ENCODE results near the gene PAPOLB. TPM values are rescaled to one million over a fixed set of nuclear protein-coding genes. Genes with fewer than 3 reads are reported as not detected.

PAPOLB gene
- total RNA-seq, 4 donors from 2014 or later = 0.12 to 1.4 (median 0.31) TPM

DNA sequence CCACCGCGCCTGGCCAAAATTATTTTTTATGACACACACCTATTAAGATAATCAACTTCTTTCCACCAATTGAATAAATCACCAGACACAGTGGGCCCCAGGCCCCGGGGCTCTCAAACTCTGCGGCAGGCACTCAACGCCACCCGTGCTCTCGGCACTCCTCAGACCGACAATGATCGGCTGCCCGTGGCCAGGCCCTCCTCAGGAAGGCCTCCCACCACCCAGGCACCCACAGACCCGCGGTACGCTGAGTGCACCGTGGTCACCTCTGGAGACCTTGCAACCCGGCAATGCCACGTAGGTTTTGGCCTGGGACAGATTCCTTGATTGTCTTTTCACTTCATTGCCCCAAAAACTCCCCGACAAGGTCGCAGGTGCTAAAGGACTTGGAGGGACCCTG is 14.8 kb upstream of the PAPOLB start:
- no peak for DNase-seq (ENCODE audit: low spot score)
- no peak for ATAC-seq (ENCODE audit: low FRiP score)
- TF ChIP-seq CTCF (IDR thresholded peaks at IDR 0.05) = no peak

DNA sequence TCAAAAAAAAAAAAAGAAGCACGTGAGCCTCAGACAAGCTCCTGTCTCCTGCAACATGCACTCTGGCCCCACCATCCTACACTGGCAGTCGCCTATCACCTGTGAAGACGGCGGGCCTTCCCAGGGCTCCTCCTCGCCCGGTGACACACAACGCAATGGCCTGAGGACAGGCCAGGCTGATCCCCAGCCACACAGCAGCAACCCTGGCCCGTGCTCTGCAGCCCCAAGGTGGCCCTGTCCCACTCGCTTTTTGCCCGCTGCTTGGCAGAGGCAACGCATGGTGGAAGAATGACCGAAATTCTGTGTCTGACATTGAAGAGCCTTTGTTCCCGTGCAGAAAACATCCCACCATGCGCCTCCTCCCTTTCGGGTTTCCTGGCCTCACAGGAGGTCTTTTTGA is 13.6 kb upstream of the PAPOLB start:
- ATAC-seq (ENCODE audit: low FRiP score) (no peak), DNase-seq (ENCODE audit: low spot score) (no peak)
- TF ChIP-seq CTCF (IDR thresholded peaks at IDR 0.05) = no peak

DNA sequence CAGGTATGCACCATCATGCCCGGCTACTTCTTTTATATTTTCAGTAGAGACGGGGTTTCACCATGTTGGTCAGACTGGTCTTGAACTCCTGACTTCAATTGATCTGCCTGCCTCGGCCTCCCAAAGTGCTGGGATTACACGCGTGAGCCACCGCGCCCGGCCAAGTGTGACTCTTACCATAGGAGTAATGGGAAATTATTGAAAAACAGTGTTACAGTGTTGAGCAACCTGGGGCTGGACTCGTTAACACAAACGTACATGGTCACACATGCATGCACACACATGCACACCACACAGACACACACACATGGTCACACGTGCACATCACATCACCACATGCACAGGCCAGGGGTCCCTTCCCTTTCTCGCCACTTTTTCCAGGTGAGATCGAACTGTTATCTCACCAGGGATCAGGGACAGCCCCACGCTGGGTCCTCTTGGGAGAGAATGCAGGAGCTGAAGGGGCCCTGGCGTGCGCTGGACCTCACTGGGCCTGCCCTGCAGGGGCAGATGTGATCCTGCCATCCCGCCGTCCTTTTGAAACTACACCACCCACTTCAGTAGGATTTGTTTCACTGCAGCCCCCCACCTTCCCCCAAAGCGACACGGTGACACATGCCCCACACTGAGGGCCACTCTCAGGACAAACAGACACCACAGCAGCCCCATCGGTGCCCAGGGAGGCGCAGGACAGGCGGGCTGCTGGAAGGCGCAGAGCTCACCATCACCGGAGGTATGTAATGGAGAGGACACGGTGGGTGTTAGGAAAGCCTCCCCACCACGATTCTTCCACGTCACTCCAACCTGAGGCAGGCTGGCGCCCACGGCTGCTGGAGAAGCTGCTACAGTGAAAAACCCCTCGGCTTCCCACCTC is 11.5 kb upstream of the PAPOLB start:
- ATAC-seq (ENCODE audit: low FRiP score) (no peak), DNase-seq (ENCODE audit: low spot score) (no peak)
- TF ChIP-seq CTCF (IDR thresholded peaks at IDR 0.05) = no peak

GRCh38 chr7:4871930-4872675 is 10.3 kb upstream of the PAPOLB start:
- ATAC-seq (ENCODE audit: low FRiP score) (no peak), DNase-seq (ENCODE audit: low spot score) (no peak)
- TF ChIP-seq CTCF (IDR thresholded peaks at IDR 0.05) = no peak

GRCh38 chr7:4871056-4871680 is 9.3 kb upstream of the PAPOLB start:
- DNase-seq (ENCODE audit: low spot score) (no peak), ATAC-seq (ENCODE audit: low FRiP score) (no peak)
- no peak for TF ChIP-seq CTCF (IDR thresholded peaks at IDR 0.05)

DNA sequence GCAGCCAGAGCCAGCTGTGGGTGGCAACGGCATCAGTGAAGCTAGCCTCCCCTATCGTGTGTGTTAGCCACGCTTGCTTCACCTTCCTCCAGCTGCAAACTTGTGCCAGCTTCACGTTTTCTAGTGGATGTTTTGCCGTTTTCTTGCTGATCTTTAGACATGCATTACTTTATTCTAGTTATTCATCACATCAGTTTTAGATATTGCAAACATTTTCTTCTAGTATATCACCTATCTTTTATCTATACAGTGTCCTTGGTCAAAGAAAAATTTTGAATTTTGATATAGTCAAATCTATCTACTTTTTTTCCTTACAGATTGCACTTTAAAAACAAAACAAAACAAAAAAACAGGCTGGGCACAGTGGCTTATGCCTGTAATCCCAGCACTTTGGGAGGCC is 6.7 kb upstream of the PAPOLB start:
- no peak for TF ChIP-seq CTCF (IDR thresholded peaks at IDR 0.05)
- ATAC-seq (ENCODE audit: low FRiP score) (no peak), DNase-seq (ENCODE audit: low spot score) (no peak)

All from omental fat pad (tissue), 4 donors.